GM12873 (cell line): Measurements from ENCODE around the gene PM20D1.

ENCODE experiments used
- CTCF ChIP-seq: IDR thresholded peaks from 2 replicates; pipeline ENCODE4 v1.5.1; 2012; ENCODE audit warnings: low read depth, mild to moderate bottlenecking, moderate library complexity, low read length, control low read depth; ENCODE audit not compliant: insufficient read depth; ENCODE audit errors: missing control alignments

Gene PM20D1

GRCh38 chr1:205802060-205802459, 47.9 kb downstream of the PM20D1 start:
- no peak for TF ChIP-seq CTCF

- TF ChIP-seq CTCF: no peak
Measured at GRCh38 chr1:205800981-205801703, 48.8 kb downstream of the PM20D1 start.

GRCh38 chr1:205800427-205800826, 49.5 kb downstream of the PM20D1 start:
- TF ChIP-seq CTCF: no peak

GRCh38 chr1:205798577-205798976, 51.4 kb downstream of the PM20D1 start:
- TF ChIP-seq CTCF: no peak

GRCh38 chr1:205797168-205797567, 52.8 kb downstream of the PM20D1 start:
- TF ChIP-seq CTCF: no peak

GRCh38 chr1:205794011-205794730, 55.8 kb downstream of the PM20D1 start:
- TF ChIP-seq CTCF: no peak

GRCh38 chr1:205792961-205793673, 56.8 kb downstream of the PM20D1 start:
- no peak for TF ChIP-seq CTCF
